ENCODE results near the gene SSTR5. TPM values are rescaled to one million over a fixed set of nuclear protein-coding genes. Genes with fewer than 3 reads are reported as not detected.
"Not testable (repeated sequence)": the region's sequence is repeated elsewhere in the genome, so short reads cannot be mapped to it uniquely, and the experiment has no call there.

SSTR5 gene
- total RNA-seq, 1 donor from 2014 or later = 0.43 TPM

GRCh38 chr16:1089439-1089821, 16.9 kb downstream of the SSTR5 start:
- no peaks in the 10 kb centered on the region for H3K36me3 Mint-ChIP-seq
- no peaks in the 10 kb centered on the region for H3K4me1 Mint-ChIP-seq (ENCODE audit: unreplicated experiment)
- no peak overlapping the region for H3K27ac Mint-ChIP-seq
- TF ChIP-seq, protein P1, sequence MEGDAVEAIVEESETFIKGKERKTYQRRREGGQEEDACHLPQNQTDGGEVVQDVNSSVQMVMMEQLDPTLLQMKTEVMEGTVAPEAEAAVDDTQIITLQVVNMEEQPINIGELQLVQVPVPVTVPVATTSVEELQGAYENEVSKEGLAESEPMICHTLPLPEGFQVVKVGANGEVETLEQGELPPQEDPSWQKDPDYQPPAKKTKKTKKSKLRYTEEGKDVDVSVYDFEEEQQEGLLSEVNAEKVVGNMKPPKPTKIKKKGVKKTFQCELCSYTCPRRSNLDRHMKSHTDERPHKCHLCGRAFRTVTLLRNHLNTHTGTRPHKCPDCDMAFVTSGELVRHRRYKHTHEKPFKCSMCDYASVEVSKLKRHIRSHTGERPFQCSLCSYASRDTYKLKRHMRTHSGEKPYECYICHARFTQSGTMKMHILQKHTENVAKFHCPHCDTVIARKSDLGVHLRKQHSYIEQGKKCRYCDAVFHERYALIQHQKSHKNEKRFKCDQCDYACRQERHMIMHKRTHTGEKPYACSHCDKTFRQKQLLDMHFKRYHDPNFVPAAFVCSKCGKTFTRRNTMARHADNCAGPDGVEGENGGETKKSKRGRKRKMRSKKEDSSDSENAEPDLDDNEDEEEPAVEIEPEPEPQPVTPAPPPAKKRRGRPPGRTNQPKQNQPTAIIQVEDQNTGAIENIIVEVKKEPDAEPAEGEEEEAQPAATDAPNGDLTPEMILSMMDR (conservative IDR thresholded peaks at IDR 0.05) = no peak
- H3K4me3 Mint-ChIP-seq = no peak overlapping the region
- H3K9me3 Mint-ChIP-seq = peaks cover 9% of the 10 kb centered on the region
- DNase-seq (ENCODE audit: extremely low spot score, unreplicated experiment) = no peak
- H3K27me3 Mint-ChIP-seq = peaks cover 12% of the 10 kb centered on the region

DNA sequence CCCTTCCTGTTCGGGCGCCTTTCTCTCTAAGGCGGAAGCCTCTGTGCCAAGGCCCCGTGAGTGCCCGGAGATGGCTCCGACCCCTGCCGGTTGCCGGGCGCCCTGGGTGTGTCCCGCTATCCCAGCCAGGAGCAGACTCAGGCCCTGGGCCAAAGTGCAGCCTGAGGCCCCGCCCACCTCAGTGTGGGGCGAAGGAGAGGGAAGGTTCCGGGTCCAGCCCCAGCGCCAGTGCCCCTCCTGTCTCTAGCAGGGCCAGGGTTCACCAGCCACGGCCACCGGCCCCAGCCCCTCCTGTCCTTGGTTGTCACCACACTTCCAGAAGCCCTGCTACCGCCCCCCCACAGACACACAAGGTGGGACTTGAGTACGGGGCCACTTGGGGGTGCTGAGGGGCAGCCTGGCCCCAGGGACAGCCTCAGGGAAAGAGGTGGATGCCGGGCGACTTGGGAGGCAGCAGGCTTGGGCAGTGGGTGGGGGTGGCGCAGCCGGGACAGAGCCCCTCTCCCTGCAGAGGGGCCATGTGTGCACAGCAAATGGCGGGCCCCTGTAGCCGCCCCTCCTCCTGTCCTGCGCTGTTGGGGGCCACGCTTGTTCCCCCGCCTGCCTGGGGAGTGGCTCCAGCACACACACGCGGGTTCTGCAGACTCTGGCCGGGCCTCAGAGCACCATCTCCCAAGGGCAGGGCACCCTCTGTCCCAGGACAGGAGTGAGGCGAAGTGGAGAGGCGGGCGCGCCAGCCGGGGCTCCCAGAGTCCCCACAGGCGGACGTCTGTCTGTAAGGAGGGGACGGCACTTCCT, 17.5 kb downstream of the SSTR5 start:
- Mint-ChIP-seq H3K9me3 (peaks cover 8% of the 10 kb centered on the region), H3K27me3 (peaks cover 12% of the 10 kb centered on the region), H3K36me3 (no peaks in the 10 kb centered on the region), H3K4me3 (no peak overlapping the region), H3K4me1 (ENCODE audit: unreplicated experiment) (no peaks in the 10 kb centered on the region), H3K27ac (no peak overlapping the region)
- TF ChIP-seq, protein P1 (conservative IDR thresholded peaks at IDR 0.05) = no peak
- no peak for DNase-seq (ENCODE audit: extremely low spot score, unreplicated experiment)

GRCh38 chr16:1090620-1091587, 18.4 kb downstream of the SSTR5 start:
- H3K9me3 Mint-ChIP-seq = no peaks in the 10 kb centered on the region
- no peaks in the 10 kb centered on the region for H3K4me1 Mint-ChIP-seq (ENCODE audit: unreplicated experiment)
- DNase-seq (ENCODE audit: extremely low spot score, unreplicated experiment) = no peak
- H3K27me3 Mint-ChIP-seq = peaks cover 6% of the 10 kb centered on the region
- TF ChIP-seq, protein P1 (conservative IDR thresholded peaks at IDR 0.05) = no peak
- H3K36me3 Mint-ChIP-seq = no peaks in the 10 kb centered on the region
- no peak overlapping the region for H3K27ac Mint-ChIP-seq
- H3K4me3 Mint-ChIP-seq = no peak overlapping the region

DNA sequence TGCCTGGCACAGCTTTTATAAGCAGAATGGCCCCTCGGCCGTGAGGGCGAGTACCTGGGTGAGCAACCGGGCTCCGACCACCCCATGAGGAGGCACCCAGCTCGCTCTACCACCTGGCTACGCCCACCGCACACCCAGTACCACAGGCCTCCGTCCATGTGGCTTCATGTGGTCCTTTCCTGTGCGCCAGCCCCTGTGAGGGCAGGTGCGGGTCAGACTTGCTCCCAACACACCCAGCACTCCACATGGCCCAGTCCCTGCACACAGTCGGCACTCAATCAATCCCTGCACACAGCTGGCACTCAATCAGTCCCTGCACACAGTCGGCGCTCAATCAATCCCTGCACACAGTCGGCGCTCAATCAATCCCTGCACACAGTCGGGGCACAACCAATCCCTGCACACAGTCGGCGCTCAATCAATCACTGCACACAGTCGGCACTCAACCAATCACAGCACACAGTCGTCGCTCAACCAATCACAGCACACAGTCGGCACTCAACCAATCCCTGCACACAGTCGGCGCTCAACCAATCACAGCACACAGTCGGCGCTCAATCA, 19.5 kb downstream of the SSTR5 start:
- no peak overlapping the region for H3K27ac Mint-ChIP-seq
- no peaks in the 10 kb centered on the region for H3K4me1 Mint-ChIP-seq (ENCODE audit: unreplicated experiment)
- H3K27me3 Mint-ChIP-seq = peaks cover 6% of the 10 kb centered on the region
- H3K4me3 Mint-ChIP-seq = no peak overlapping the region
- DNase-seq (ENCODE audit: extremely low spot score, unreplicated experiment) = no peak
- H3K36me3 Mint-ChIP-seq = no peaks in the 10 kb centered on the region
- H3K9me3 Mint-ChIP-seq = no peaks in the 10 kb centered on the region
- TF ChIP-seq, protein P1 (conservative IDR thresholded peaks at IDR 0.05) = no peak

DNA sequence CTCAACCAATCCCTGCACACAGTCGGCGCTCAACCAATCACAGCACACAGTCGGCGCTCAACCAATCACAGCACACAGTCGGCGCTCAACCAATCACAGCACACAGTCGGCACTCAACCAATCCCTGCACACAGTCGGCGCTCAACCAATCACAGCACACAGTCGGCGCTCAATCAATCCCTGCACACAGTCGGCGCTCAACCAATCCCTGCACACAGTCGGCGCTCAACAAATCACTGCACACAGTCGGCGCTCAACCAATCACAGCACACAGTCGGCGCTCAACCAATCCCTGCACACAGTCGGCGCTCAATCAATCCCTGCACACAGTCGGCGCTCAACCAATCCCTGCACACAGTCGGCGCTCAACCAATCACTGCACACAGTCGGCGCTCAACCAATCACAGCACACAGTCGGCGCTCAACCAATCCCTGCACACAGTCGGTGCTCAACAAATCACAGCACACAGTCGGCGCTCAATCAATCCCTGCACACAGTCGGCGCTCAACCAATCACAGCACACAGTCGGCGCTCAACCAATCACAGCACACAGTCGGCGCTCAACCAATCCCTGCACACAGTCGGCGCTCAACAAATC, 20.2 kb downstream of the SSTR5 start:
- H3K4me3 Mint-ChIP-seq; H3K9me3 Mint-ChIP-seq; H3K27ac Mint-ChIP-seq; H3K4me1 Mint-ChIP-seq (ENCODE audit: unreplicated experiment); H3K27me3 Mint-ChIP-seq; H3K36me3 Mint-ChIP-seq; DNase-seq (ENCODE audit: extremely low spot score, unreplicated experiment): not testable (repeated sequence)

Data from type B pancreatic cell (in vitro differentiated cells).